Vagina (tissue), 2 donors: ENCODE results near the gene TNNC1. TPM values are rescaled to one million over a fixed set of nuclear protein-coding genes. Genes with fewer than 3 reads are reported as not detected.
A peak's percentile ranks its signal among the peaks of the same experiment; 100 is the strongest.

ENCODE experiments used
- DNase-seq, 2 donors: peaks; one replicate each; pipeline ENCODE4 v3.0.0-alpha.2; 2017; ENCODE audit errors: extremely low spot score in 2 of 2
- H3K27ac ChIP-seq: fragments of 200-600 bp; sonication (generic); one replicate; pipeline ENCODE4 v1.5.1; 2019
- H3K27me3 ChIP-seq: fragments of 200-600 bp; sonication (generic); one replicate; pipeline ENCODE4 v1.5.1; 2019
- H3K36me3 ChIP-seq, 2 donors: fragments of 200-600 bp; sonication (generic); one replicate each; pipeline ENCODE4 v1.5.1; 2017 to 2019
- H3K4me1 ChIP-seq: fragments of 200-600 bp; sonication (generic); one replicate; pipeline ENCODE4 v1.5.1; 2019
- H3K4me3 ChIP-seq, 2 donors: fragments of 200-600 bp; sonication (generic); 1 replicate in 1 of 2; 2 replicates in 1 of 2; pipeline ENCODE4 v1.5.1; 2016 to 2019
- H3K9me3 ChIP-seq: fragments of 200-600 bp; sonication (generic); one replicate; pipeline ENCODE4 v1.5.1; 2019
- POLR2A ChIP-seq, 2 donors: fragments of 450-650 bp; IDR thresholded peaks; one replicate each; pipeline ENCODE4 v1.6.1; 2017; ENCODE audit warnings: antibody characterized with exemption in 2 of 2, mild to moderate bottlenecking in 2 of 2, moderate library complexity in 2 of 2
- POLR2AphosphoS5 ChIP-seq, 2 donors: sonication (generic); formaldehyde crosslinking; IDR thresholded peaks; one replicate each; pipeline ENCODE4 v1.9.0; 2017; ENCODE audit warnings: antibody characterized with exemption in 2 of 2, mild to moderate bottlenecking in 2 of 2, low read depth in 1 of 2; ENCODE audit not compliant: insufficient read depth in 1 of 2
- intact Hi-C: fragments of 100-400 bp; cut with DNase I; formaldehyde crosslinking; loops from one replicate; pipeline ENCODE4 v1.15.1; 2023
- total RNA-seq: library from RNA; depleted of rRNA; stranded (reverse); fragments of >200 nt; gene quantifications from one replicate; pipeline ENCODE4 v1.2.3, GENCODE V29; 2016
- TF ChIP-seq, protein P1 (sequence below), 3 experiments: fragments of 450-650 bp in 2 of 3; fragments of 200-600 bp in 1 of 3; sonication (generic) in 1 of 3; IDR thresholded peaks; one replicate each; pipeline ENCODE4 v1.5.1; 2017 to 2019; ENCODE audit warnings: antibody characterized with exemption in 3 of 3, mild to moderate bottlenecking in 2 of 3, moderate library complexity in 2 of 3

The TNNC1 gene
- total RNA-seq, 1 donor from 2014 or later = 1.7 TPM

DNA sequence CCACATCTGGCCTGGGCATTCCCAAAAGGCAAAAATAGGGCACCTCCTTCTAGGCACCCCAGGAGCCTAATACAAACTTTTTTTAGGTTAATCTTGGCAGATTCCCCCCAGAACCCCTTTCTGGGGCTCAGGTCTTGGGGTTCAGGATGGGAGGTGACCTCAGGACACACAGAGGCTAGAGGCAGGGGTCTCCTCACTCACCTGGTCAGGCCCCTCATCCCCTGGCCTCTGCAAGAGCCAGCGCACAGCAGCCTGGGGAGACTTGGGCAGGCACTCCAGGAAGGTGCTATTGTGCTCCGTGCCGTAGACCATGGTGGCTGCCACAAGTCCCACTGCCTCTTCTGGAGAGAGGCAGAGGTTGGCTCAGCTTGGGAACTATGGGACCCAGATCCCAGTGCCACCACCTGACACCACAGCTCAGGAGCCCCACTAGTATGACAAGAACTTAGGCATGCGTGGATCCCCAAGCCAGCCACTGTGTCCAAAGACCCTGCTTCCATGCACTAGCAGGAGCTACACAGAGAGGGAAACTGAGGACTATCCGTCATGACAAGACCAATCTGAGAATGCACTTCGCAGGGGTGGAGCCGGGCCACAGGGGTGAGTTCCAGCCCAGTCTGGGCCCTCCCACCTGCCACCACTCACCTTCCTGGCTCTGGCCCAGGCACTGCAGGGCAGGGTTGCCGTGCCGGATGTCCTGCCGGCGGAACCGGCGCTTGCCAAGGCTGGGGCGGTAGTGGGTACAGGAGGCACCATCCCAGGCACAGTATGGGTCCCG lies 16.3 kb downstream of the TNNC1 start:
- Histone ChIP-seq H3K36me3 (no peaks in the 10 kb centered on the region), H3K27ac (peak overlapping the region; percentile 52), H3K27me3 (no peaks in the 10 kb centered on the region), H3K4me3 (no peak overlapping the region), H3K9me3 (no peaks in the 10 kb centered on the region), H3K4me1 (peaks cover 41% of the 10 kb centered on the region)
- intact Hi-C loops = no loop called here
- no peak for TF ChIP-seq POLR2A (IDR thresholded peaks at IDR 0.05)
- TF ChIP-seq POLR2AphosphoS5 (IDR thresholded peaks at IDR 0.05; ENCODE audit: insufficient read depth in 1 of 2, low read depth in 1 of 2) = no peak
- TF ChIP-seq, protein P1, sequence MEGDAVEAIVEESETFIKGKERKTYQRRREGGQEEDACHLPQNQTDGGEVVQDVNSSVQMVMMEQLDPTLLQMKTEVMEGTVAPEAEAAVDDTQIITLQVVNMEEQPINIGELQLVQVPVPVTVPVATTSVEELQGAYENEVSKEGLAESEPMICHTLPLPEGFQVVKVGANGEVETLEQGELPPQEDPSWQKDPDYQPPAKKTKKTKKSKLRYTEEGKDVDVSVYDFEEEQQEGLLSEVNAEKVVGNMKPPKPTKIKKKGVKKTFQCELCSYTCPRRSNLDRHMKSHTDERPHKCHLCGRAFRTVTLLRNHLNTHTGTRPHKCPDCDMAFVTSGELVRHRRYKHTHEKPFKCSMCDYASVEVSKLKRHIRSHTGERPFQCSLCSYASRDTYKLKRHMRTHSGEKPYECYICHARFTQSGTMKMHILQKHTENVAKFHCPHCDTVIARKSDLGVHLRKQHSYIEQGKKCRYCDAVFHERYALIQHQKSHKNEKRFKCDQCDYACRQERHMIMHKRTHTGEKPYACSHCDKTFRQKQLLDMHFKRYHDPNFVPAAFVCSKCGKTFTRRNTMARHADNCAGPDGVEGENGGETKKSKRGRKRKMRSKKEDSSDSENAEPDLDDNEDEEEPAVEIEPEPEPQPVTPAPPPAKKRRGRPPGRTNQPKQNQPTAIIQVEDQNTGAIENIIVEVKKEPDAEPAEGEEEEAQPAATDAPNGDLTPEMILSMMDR (IDR thresholded peaks at IDR 0.05) = no peak
- DNase-seq = no peak

- Histone ChIP-seq H3K9me3 (no peaks in the 10 kb centered on the region), H3K4me3 (no peak overlapping the region), H3K4me1 (peaks cover 48% of the 10 kb centered on the region), H3K27me3 (no peaks in the 10 kb centered on the region), H3K27ac (peak overlapping the region; percentile 52), H3K36me3 (no peaks in the 10 kb centered on the region)
- DNase-seq = no peak
- intact Hi-C loops = no loop called here
- TF ChIP-seq POLR2AphosphoS5 (IDR thresholded peaks at IDR 0.05; ENCODE audit: insufficient read depth in 1 of 2, low read depth in 1 of 2) = peak in 1 of 2 donors; percentile 41
- TF ChIP-seq POLR2A (IDR thresholded peaks at IDR 0.05) = no peak
These were observed 17.2 kb downstream of the TNNC1 start for GRCh38 chr3:52436500-52437149.

DNA sequence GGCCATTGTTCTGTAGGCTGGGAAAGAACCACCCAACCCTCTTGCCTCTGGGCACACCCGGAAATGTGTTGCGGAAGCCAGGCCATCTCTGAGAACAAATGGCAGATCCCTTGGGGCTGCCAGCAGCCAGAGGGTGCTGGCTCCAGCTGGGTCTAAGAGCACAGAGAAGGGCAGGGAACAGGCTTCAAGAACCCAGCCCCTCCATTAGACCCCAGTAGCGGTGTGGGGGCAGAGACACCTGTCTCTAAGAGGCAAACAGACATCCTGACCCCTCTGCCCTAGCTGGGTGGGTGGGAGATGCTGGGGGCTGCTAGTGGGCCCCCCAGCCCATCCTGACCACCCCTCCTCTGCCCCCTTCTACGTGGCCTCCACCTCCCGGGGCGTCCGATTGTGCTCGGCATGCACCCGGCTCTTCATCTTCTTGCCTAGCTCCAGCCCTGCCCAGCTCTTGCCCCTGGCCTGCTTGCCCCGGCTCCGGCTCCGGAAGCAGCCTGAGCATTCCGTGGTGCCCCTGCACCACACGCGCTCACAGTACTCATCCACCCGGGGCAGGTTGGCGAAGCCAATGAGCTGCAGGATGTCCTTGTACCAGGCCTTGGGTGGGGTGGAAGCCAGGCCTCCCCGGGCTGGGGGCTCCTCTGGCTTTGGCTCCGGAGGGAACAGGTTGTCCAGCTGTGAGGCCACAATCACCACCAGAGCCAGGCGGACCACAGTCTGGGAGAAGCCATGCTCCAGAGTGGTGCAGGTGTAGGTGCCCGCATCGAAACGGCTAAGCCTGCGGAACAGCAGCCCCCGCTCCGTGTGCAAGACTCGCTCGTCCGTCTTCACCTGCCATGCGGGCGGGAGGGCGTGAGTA lies 18.4 kb downstream of the TNNC1 start:
- Histone ChIP-seq H3K27me3 (no peaks in the 10 kb centered on the region), H3K4me1 (peaks cover 48% of the 10 kb centered on the region), H3K27ac (no peak overlapping the region), H3K9me3 (no peaks in the 10 kb centered on the region), H3K4me3 (no peak overlapping the region), H3K36me3 (no peaks in the 10 kb centered on the region)
- TF ChIP-seq, protein P1 (IDR thresholded peaks at IDR 0.05) = no peak
- no peak for TF ChIP-seq POLR2AphosphoS5 (IDR thresholded peaks at IDR 0.05; ENCODE audit: insufficient read depth in 1 of 2, low read depth in 1 of 2)
- TF ChIP-seq POLR2A (IDR thresholded peaks at IDR 0.05) = no peak
- no peak for DNase-seq
- intact Hi-C loops = no loop called here

GRCh38 chr3:52434491-52435115 lies 19.2 kb downstream of the TNNC1 start:
- Histone ChIP-seq H3K4me3 (no peak overlapping the region), H3K4me1 (peaks cover 48% of the 10 kb centered on the region), H3K27me3 (no peaks in the 10 kb centered on the region), H3K9me3 (no peaks in the 10 kb centered on the region), H3K27ac (peak overlapping the region; percentile 19), H3K36me3 (no peaks in the 10 kb centered on the region)
- no peak for TF ChIP-seq POLR2A (IDR thresholded peaks at IDR 0.05)
- no peak for TF ChIP-seq POLR2AphosphoS5 (IDR thresholded peaks at IDR 0.05; ENCODE audit: insufficient read depth in 1 of 2, low read depth in 1 of 2)
- TF ChIP-seq, protein P1 (IDR thresholded peaks at IDR 0.05) = no peak
- DNase-seq = no peak
- intact Hi-C loops = no loop called here

GRCh38 chr3:52433996-52434479 lies 19.8 kb downstream of the TNNC1 start:
- TF ChIP-seq POLR2AphosphoS5 (IDR thresholded peaks at IDR 0.05; ENCODE audit: insufficient read depth in 1 of 2, low read depth in 1 of 2) = no peak
- no peak for TF ChIP-seq POLR2A (IDR thresholded peaks at IDR 0.05)
- TF ChIP-seq, protein P1 (IDR thresholded peaks at IDR 0.05) = no peak

More at GRCh38 chr3:52433996-52434479, 19.8 kb downstream of the TNNC1 start:
- DNase-seq = no peak
- H3K9me3 ChIP-seq = no peaks in the 10 kb centered on the region
- H3K4me1 ChIP-seq = peaks cover 48% of the 10 kb centered on the region
- peak overlapping the region; percentile 19 for H3K27ac ChIP-seq
- H3K27me3 ChIP-seq = no peaks in the 10 kb centered on the region
- intact Hi-C loops = no loop called here
- H3K4me3 ChIP-seq = no peak overlapping the region
- H3K36me3 ChIP-seq = no peaks in the 10 kb centered on the region
